Inferior parietal cortex (tissue), 1 donor: ENCODE data around the gene SLC28A1.
"Not testable (repeated sequence)": the region's sequence is repeated elsewhere in the genome, so short reads cannot be mapped to it uniquely, and the experiment has no call there.

Source experiments
- DNase-seq: peaks from one replicate; pipeline ENCODE4 v3.0.0-alpha.2; 2016; ENCODE audit errors: extremely low spot score

The SLC28A1 gene

DNA sequence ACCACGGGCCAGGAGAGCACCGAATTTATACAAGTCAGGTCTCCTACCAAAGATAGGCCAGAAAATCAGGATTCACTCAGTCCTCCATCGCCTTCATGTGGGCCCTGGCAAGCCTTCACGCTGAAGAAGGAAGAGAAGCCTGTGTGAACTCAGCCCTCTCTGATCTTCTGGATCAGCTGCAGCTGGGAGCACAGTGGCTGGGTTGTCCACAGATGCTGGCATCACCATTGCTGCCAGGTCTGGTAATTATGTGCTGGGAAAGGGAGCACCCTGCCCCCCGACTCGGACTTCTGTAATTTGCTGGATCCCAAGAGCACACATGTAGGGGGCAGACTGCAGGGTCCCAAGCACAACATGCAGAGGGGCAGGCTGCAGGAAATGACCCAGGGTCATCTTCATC lies 84.8 kb downstream of the SLC28A1 start:
- no peak for DNase-seq

DNA sequence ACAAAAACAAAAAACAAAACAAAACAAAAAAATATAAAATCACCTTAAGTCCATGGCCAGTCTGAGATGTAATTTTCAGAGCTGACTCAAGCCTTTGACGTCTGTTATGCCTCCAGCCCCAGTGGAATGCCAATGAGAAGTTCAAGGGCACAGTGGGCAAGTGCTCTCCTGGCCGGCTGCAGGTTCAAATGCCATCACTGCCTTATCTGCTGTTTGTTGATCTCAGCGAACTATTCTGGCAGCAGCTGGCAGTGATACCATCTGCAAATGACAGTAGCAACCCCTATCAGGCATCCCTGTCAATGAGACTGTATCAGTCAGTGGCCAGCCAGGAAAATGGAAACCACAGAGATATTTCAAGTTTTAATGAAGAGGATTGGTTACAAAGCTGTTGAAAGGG lies 86.4 kb downstream of the SLC28A1 start:
- no peak for DNase-seq

DNA sequence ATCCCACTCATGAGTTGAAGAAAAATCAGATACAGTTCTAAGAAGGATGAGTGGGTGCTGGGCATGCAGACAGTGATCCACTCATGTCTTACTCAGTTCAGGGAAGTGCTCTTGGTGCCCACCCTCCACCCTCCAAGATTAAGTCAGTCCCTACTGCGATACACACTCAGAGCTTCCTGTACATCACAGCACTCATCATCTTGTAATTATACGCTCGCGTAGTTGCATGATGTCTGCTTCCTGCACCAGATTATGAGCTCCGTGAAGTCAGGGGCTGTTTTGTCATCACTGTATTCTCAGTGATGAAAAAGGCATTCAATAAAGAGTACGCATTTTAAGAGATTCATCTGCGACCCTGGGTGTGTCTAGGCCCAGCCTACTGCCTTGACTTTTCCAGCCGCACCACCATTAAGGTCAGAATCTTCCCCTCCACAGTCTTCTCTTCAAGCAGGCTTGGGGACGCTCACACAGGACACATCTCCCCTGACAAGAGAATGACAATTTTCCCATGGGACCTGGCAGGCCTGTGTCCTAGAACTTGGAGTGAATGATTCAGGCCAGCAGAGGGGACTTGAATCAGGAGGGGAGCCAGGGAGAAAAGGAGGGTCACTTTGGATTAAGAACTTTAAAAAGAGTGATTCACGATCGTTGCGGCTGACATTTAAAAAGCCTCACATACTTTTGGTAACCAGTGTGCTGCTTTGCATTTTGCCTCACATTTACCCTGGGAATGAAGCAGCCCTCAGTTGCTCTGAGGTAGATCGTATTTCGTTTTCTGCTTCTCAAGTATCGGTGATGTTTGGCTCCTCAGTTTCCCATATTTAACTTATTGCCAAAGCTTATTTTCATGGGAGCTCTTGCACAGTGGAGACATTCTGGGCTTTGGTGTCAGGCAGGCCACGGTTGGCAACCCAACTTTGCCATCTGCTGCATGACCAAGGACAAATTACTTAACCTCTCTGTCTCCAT lies 89.3 kb downstream of the SLC28A1 start:
- DNase-seq: no peak

DNA sequence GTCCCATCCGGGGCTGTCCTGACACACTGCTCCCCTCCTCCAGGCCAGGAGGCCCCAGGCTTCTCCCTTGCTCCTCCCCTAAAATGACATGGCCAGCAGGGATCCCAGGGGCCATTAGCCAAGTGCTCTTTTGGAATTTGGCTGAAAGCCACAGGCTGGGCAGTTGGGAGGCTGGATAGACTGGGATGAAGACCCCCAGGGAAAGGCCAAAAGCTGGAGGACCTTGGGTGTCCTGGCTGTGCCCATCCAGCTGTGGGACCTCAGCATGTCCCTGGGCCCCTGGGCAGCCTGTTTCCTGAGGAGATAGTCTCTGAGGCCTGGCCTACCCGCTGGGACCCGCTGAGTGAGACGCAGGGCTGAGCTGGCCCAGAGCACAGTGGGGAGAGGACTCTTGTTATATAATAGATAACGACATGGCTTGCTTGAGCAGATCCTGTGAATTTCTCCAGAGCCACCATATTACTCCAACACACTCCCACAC lies 91.4 kb downstream of the SLC28A1 start:
- DNase-seq: no peak

DNA sequence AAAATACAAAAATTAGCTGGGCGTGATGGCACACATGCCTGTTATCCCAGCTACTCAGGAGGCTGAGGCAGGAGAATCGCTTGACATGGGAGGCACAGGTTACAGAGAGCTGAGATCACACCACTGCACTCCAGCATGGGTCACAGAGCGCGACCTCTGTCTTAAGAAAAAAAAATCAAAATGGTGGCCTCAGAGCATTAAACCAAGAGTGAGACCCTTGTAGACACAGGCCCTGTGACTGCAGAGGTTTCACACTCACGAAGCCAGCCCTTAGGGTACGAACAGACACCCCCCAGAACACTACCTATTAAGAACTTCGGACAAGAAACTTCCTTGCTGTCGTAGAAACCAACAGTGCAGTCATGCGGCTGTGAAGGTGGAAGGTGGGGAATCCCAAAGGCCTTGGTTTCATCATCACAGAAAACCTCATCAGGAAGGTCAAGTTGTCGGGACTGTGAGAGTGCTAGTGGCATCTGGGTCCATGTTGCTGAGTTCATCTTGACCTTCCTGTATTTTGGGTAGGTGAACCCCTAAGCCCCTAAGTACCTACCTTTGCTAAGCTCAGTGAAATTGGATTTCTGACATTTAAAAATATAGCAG lies 92.4 kb downstream of the SLC28A1 start:
- DNase-seq: no peak

DNA sequence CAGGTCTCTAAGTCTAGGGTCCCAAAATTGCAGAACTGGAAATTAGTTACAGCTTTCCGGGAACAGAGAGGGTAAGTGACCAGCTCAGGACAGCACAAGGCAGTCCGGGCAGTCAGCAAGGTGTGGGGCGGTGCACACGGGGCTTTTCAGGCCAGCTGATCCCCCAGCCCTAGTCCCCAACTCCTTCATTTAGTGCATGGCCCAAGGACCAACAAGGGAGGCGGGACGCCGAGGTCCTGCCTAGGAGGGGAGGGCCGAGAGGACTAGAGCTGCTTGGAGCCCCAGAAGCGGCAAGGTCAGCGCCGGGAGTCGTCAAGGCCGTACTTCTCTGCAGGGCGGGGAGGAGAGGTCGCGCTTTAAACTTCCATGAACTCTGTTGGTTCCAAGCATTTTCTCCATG lies 95.2 kb downstream of the SLC28A1 start:
- DNase-seq: no peak

DNA sequence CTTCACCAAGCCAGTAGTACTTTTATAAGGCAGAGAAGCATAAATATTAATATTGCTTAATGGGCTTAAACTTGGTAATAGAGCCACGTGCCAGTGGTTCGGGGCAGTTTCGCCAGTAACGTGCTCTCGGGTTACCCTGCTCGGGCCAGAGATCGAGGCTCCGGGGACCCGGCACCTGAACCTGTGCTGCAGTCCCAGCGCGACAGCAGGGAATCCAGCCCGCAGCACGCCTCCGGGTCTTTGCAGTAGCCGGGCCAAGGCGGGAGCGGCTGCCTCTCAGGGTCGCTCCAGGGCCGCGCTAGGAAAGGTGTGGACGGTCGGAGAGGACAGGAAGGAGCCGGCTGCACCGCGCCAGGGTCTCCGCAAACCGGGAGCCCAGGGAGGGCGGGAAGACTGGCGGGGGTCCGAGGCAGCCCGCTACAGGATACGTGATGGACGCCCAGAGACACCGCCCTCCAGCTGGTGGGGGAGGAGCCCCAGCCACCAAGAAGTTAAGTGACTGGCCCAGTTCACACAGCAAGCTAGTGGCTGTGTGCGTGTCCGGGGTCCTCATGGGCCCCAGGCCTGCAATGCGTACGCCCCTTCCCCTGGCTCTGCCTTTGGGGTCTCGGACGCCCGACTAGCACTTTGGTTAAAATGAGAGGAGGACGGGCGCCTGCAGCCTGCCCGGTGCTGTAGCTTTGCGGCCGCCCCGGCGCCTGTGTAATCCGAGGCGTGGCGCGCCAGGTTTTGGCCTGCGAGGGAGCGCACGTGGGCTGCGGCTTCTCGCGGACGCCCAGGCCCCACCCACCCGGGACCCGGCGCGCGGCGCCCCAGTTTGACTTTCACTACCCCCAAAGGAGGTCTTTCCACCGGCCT lies 96.0 kb downstream of the SLC28A1 start:
- peak; percentile 86 for DNase-seq

DNA sequence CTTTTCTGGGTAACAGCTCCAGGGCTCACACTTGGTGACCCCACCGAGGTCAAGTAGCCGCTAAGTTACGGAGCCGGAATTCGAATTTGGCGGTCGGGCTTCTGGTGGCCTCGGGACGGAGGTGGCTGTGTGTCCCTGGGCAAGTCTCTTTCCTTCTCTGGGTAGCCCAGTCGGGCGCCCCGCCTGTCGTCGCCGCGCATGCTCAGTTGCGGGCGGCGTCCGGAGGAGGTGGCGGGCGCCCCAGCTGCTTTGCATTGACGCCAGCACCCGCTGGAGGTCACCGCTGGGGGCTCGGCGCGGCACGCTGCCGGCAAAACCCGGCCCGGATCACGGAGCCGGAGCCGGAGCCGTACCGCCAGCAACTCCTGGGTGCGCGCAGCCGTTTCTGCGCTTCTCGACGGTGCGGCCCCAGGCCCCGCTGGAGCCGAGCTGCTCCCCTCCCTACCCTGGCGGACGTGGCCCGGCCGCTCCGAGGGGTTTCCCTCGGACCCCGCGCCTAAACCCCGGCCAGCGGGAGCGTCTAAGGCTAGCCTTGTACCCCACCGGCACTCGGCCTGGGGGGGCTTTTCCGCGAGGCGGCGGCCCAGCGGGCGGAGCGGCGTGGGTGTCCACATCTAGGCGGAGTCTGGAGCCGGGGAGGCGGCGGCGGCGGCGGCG lies 96.7 kb downstream of the SLC28A1 start:
- DNase-seq: peak; percentile 94

DNA sequence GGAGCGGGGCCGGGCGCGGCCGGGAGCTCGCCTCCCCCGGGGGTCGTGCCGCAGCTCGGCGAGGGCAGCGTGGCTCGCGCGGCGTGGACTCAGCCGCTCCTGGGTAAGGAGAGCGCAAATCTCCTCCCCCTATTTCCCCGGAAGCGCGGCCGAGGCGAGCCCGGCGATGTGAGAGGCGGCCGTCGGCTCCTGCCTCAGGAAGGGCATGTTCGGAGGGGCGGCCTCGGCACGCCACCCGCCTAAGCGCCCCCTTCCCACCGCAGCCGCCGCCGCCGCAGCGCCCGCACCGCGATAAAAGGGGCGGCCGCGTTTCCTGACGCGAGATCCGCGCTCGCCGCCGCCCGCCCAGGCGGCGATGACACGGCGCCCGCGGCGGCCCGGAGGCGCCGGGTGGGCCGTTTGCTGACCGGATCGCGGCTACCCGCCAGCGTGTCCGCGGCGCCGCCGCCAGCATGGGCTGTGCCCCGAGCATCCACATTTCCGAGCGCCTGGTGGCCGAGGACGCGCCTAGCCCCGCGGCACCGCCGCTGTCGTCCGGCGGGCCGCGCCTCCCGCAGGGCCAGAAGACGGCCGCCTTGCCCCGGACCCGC lies 97.3 kb downstream of the SLC28A1 start, which contains the start of gene PDE8A:
Gene PDE8A (plus strand): TSS at position 146 of the 590 bp plus-strand sequence. CDS start 307 bp downstream, at position 453.
- DNase-seq: no peak

DNA sequence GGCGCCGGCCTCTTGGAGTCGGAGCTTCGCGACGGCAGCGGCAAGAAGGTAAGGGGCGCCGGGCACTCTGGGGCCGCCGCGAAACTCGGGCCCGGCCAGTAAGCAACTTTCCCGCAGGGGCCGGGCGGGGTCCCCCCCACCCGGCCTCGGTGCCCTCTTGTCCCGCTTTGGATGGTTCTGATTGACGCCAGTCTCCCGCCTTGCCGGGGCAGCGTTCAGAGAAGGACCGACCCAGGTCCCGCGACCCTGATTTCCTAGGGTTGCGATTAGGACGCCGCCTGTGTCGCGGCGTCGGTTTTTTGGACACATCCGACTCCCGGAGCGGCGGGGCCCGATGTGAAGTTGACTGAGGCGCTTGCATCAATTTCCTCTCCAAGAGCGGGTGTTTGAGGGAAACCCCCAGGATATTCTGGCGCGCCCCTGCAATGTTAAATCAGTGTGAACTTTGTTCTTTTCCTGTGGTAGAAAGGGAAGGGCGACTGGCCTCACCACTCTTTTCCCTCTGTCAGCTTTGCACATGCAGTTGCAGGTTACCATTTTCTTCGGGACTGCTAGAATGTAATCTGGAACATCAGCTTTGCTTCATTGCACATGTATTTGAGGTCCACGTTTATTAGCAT lies 97.9 kb downstream of the SLC28A1 start:
- DNase-seq: peak; percentile 52

DNA sequence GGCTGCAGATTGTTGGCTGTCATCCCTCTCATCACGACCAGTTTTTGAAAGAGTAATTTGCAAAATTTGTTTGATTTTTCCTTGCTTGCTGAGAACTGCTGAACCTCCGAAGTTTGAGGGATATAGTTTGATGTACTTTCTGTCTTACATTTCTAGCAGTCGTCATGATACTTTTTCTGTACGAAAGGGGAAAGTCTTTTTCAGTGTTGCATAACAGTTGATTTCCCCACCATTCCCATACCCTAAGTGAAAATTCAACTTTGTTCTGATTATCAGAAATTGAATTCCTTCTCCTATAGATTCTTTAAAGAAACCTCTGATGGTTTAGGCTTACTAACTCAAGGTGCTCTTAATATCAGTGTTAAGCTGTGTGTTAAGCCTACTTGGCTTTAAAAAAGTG lies 98.8 kb downstream of the SLC28A1 start:
- DNase-seq: peak; percentile 40

DNA sequence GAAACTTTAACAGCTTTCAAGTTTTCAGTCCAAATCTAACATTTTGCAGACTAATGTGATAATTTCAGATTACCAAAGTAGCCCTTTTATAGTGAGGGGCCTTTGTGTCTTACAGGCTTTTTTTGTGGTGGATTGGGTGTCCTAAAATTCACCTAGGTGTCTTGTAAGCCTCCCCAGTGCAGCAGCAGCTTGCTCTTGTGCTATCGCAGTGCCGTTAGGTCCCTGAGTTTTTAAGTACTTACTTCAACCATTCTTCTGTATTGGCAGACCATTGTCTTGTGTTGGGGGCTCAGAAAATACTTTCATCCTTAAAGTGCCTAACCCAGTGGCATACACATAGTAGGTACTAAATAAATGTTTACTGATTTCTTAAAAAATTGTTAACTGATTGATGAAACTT lies 99.2 kb downstream of the SLC28A1 start:
- DNase-seq: no peak

DNA sequence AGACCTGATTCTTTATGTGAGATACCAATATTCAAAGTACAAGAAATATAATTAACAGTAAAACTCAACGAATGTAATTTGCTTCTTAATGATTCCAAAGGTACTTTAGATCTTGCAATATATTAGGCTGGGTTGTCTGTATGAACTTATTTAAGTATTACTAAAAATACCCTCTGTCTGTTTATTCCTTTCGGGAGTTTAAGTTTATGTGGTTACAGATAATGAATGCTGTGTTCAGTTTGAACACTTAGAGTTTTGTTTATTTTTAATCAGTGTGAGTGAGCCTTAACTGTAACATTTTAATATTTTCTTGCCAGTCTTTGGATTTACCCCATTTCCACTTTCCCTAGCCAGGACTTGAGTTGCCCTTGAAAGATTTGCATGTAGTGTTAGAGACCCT lies 100.7 kb downstream of the SLC28A1 start:
- DNase-seq: no peak

DNA sequence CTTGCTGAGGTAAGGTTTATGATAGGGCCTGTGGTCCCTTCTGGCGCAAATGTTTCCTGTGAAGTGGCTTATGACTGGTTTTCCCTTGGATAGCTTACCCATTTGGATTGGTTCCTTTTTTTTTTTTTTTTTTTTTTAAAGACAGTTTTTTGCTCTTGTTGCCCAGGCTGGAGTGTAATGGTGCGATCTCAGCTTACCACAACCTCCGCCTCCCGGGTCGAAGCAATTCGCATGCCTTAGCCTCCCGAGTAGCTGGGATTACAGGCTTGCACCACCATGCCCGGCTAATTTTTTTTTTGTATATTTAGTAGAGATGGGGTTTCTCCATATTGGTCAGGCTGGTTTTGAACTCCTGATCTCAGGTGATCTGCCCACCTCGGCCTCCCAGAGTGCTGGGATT lies 102.9 kb downstream of the SLC28A1 start:
- not testable (repeated sequence) for DNase-seq

DNA sequence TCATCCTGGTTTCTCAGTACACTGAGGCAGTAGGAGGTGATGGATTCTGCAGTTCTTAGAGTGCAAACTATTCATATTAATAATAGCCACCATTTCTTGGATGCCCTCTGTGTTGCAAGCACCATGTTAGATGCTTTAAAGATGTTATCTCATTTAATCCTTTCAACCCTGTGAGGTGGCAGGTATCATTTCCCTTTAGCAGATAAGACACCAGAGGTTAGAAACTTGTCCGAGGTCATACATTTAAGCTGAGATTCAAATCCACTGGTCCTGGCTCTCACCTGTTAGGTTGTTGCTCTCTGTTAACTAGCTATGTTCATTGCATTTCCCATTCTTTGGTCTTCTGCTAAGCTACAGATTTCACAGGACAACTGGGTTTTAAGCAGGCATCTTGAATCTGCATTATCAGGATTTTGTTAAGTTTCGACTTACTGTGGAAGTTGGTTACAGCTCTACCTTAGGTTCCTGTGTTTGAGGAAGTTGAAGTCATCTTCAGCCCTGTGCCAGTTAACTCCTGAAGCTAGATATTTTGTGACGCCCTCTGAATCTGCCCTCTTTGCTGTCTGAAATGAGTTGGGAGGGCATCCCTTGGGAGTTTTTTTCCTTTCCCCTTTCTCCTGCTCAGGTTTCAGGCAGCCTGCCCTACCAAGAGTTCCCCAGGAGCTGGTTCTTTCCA lies 103.6 kb downstream of the SLC28A1 start:
- DNase-seq: no peak

DNA sequence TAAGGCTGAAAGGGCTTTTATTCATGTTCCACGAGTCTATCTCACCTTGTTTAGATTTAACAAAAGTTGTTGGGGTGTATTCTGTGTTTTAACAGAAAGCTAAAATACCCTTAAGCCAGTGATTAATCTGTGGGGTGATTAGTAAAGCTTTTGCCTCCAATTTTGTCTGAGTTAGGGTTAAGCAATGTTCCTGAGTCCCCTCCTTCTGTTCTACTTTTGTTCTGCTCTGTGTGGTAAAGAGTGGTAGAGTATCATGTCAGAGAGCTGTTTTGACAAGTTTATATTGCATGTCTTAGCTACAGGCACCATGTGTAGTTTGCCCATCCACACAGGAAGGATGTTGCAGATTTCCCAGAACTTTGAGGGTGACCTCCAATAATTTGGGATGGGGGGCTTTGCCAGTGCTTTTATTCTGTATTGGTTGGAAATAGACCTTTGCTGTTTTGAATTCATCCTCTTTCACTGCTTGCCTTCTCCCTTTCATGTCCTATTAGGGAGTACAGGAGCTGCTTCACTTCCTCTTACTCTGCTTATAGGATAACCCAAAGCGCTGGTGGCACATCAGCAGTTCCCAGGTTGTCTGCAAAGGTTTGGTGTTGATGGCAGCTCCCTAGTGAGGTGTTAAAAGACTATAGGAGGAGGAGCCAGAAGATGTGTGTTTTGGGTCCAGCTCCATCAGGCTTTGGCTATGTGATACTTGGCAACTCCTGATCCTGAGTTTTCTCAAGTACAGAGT lies 104.6 kb downstream of the SLC28A1 start:
- no peak for DNase-seq

DNA sequence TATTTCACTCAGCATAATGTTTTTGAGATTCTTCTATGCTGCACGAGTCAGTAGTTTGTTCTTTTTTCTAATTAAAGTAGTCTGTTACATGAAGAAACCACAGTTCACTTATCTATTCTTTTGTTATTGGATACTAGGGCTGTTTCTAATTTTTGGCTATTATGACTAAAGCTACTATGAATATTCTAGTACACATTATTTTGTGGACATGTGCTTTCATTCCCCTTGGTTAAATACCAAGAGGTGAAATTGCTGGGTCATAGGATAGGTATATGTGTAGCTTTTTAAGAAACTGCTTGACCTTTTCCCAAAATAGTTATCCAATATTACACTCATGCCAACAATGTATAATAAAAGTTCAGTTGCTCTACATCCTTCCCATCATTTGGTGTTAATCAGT lies 106.0 kb downstream of the SLC28A1 start:
- no peak for DNase-seq

DNA sequence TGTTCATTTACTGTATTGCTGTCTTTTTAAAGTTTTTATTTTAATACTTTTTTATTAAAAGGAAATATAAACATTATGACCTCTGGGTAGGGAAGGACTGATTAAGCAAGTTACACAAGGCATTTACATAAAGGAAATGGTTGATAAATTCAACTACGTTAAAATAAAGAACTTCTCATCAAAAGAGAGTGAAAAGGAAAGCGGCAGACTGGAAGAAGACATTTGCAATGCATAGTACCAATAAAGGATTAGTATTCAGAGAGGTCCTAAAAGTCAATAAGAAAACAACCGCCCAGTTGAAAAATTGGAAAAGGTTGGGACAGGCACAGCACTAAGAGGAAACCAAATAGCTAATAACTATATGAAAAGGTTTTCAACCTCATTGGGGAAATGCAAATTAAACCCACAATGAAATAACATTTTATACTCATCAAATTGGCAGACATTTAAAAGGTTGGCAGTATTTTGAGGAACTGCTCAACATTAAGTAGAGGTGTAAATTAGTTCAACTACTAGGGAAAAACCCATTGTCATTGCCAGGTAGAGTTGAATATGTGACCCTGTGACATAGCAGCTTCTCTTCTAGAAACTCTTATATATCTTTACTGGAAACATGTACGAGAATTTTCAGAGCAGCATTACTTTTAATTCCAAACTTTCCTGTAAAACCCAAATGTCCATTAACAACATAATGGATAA lies 106.7 kb downstream of the SLC28A1 start:
- no peak for DNase-seq
